Myometrial cell (primary cell): Measurements from ENCODE around the gene WSB1. TPM values are rescaled to one million over a fixed set of nuclear protein-coding genes. Genes with fewer than 3 reads are reported as not detected.

Source experiments
- total RNA-seq: library from RNA; depleted of rRNA; stranded (reverse); fragments of >200 nt; gene quantifications from 2 replicates; pipeline ENCODE4 v1.2.3, GENCODE V29; 2015

WSB1 gene, protein sequence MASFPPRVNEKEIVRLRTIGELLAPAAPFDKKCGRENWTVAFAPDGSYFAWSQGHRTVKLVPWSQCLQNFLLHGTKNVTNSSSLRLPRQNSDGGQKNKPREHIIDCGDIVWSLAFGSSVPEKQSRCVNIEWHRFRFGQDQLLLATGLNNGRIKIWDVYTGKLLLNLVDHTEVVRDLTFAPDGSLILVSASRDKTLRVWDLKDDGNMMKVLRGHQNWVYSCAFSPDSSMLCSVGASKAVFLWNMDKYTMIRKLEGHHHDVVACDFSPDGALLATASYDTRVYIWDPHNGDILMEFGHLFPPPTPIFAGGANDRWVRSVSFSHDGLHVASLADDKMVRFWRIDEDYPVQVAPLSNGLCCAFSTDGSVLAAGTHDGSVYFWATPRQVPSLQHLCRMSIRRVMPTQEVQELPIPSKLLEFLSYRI
- 39.9 and 43.0 TPM in 2 replicates for total RNA-seq

DNA sequence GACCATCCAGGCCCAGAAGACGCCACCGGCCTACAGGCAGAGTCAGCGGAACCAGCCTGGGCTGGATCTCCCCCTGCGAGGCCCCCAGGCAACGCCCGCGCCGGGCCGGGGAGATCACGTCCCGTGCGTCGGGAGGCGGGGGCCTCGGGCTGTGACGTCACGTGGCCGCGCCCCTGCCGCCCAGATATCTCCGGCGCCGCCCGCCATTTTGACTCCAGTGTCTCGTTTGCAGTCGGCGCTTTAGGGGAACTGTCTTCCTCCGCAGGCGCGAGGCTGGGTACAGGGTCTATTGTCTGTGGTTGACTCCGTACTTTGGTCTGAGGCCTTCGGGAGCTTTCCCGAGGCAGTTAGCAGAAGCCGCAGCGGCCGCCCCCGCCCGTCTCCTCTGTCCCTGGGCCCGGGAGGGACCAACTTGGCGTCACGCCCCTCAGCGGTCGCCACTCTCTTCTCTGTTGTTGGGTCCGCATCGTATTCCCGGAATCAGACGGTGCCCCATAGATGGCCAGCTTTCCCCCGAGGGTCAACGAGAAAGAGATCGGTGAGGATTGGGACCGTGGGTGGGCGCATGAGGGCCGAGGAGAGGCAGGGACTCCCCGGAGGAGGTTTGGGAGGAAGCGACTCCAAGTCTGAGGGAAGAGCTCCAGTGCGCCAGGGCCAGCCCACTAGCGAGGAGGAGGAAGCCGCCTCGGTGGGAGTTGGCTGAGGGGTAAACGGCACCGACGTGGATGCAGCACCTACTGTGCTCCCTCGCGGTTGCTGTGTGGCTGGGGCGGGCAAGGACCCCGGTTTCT, at the start of gene WSB1:
WSB1 (plus strand) TSS at position 217 of the 791 bp plus-strand sequence; CDS start at position 499, 282 bp downstream.

Other genes with a start within 250 kb of the WSB1 start
- 4.3 and 5.5 TPM in 2 replicates for gene KSR1, start 162.3 kb downstream of the WSB1 start, total RNA-seq